ENCODE data around the gene FGFR3. TPM values are rescaled to one million over a fixed set of nuclear protein-coding genes. Genes with fewer than 3 reads are reported as not detected.

Gene FGFR3
- polyA plus RNA-seq, 3 donors = 67.4 to 139 (median 98.6) TPM

- DNase-seq (ENCODE audit: extremely low read depth in 1 of 11, low read depth in 9 of 11, low spot score in 4 of 11) = no peak
These were observed 27.6 kb upstream of the FGFR3 start for GRCh38 chr4:1765409-1766072.

GRCh38 chr4:1766106-1767060, 26.7 kb upstream of the FGFR3 start:
- DNase-seq (ENCODE audit: extremely low read depth in 1 of 11, low read depth in 9 of 11, low spot score in 4 of 11) = no peak

GRCh38 chr4:1767061-1767769, 25.9 kb upstream of the FGFR3 start:
- no peak for DNase-seq (ENCODE audit: extremely low read depth in 1 of 11, low read depth in 9 of 11, low spot score in 4 of 11)

- DNase-seq (ENCODE audit: extremely low read depth in 1 of 11, low read depth in 9 of 11, low spot score in 4 of 11) = no peak
These were observed 25.2 kb upstream of the FGFR3 start for GRCh38 chr4:1767770-1768366.

- no peak for DNase-seq (ENCODE audit: extremely low read depth in 1 of 11, low read depth in 9 of 11, low spot score in 4 of 11)
These were observed 24.6 kb upstream of the FGFR3 start for GRCh38 chr4:1768367-1769034.

GRCh38 chr4:1769692-1770091, 23.4 kb upstream of the FGFR3 start:
- DNase-seq (ENCODE audit: extremely low read depth in 1 of 11, low read depth in 9 of 11, low spot score in 4 of 11) = no peak

GRCh38 chr4:1770245-1770644, 22.8 kb upstream of the FGFR3 start:
- DNase-seq (ENCODE audit: extremely low read depth in 1 of 11, low read depth in 9 of 11, low spot score in 4 of 11) = no peak

GRCh38 chr4:1770791-1771231, 22.3 kb upstream of the FGFR3 start:
- DNase-seq (ENCODE audit: extremely low read depth in 1 of 11, low read depth in 9 of 11, low spot score in 4 of 11) = no peak

- DNase-seq (ENCODE audit: extremely low read depth in 1 of 11, low read depth in 9 of 11, low spot score in 4 of 11) = no peak
These were observed 21.4 kb upstream of the FGFR3 start for GRCh38 chr4:1771555-1772305.

- DNase-seq (ENCODE audit: extremely low read depth in 1 of 11, low read depth in 9 of 11, low spot score in 4 of 11) = no peak
These were observed 20.1 kb upstream of the FGFR3 start for GRCh38 chr4:1772853-1773538.

- DNase-seq (ENCODE audit: extremely low read depth in 1 of 11, low read depth in 9 of 11, low spot score in 4 of 11) = no peak
These were observed 19.3 kb upstream of the FGFR3 start for GRCh38 chr4:1773754-1774153.

GRCh38 chr4:1775731-1776500, 17.2 kb upstream of the FGFR3 start:
- DNase-seq (ENCODE audit: extremely low read depth in 1 of 11, low read depth in 9 of 11, low spot score in 4 of 11) = no peak

- DNase-seq (ENCODE audit: extremely low read depth in 1 of 11, low read depth in 9 of 11, low spot score in 4 of 11) = no peak
These were observed 16.5 kb upstream of the FGFR3 start for GRCh38 chr4:1776521-1777161.

GRCh38 chr4:1777822-1778641, 15.1 kb upstream of the FGFR3 start:
- DNase-seq (ENCODE audit: extremely low read depth in 1 of 11, low read depth in 9 of 11, low spot score in 4 of 11) = no peak

GRCh38 chr4:1778642-1779392, 14.3 kb upstream of the FGFR3 start:
- DNase-seq (ENCODE audit: extremely low read depth in 1 of 11, low read depth in 9 of 11, low spot score in 4 of 11) = no peak

All from renal cortex interstitium (tissue), 11 donors.